LNCaP clone FGC (cell line): Measurements from ENCODE around the gene TCEA2.

Experiments used
- DNase-seq: peaks from one replicate; pipeline ENCODE4 v3.0.0-alpha.2; 2011; ENCODE audit warnings: low read depth
- H3K4me3 ChIP-seq: 2 replicates; pipeline ENCODE4 v1.5.1; 2011; ENCODE audit warnings: mild to moderate bottlenecking, low read depth, low read length, control low read depth
- CTCF ChIP-seq: IDR thresholded peaks from 2 replicates; pipeline ENCODE4 v1.5.1; 2012; ENCODE audit warnings: mild to moderate bottlenecking; ENCODE audit not compliant: control insufficient read depth, insufficient read depth; ENCODE audit errors: extremely low read depth

Gene TCEA2

DNA sequence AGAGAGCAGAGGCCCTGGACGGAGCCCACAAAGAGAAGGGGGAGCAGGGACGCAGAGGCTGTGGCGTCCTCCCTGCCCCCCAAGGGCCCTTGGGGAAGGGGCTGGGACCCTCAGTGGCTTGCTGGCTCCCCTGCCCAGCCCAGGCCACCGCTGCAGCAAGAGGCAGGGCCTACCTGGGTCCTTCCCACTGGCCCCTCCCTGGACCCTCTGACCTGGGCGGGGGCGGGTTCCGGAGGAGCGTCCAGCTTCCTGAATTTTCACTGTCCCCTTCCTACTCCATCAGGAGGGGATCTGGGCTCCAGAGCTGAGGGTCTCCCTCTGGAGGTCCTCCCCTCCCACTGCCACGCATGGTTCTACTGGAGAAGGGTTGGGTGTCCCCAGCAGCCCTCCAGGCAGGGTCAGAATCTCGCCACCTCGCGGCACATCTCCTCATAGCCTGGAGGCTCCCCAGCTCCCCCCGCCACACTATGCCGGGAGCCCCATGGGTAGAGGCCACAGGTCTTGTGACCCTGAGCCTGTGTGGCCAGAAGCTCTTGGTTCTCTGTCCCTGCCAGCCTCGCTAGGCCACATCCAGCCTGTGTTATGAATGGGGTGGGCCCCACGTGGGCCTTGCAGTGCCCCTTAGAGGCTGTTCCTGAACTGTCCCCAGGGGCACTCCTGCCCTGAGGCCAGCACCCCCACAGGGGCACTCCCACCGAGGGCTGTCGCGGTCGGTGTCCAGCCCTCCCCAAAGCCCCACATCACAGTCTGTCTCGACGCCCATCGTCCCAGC, 12.6 kb upstream of the TCEA2 start:
- no peak overlapping the region for H3K4me3 ChIP-seq
- TF ChIP-seq CTCF = no peak
- no peak for DNase-seq

GRCh38 chr20:64051033-64051452, 12.0 kb upstream of the TCEA2 start:
- TF ChIP-seq CTCF = no peak
- DNase-seq = no peak
- H3K4me3 ChIP-seq = no peak overlapping the region

- no peak for TF ChIP-seq CTCF
- DNase-seq = no peak
- no peak overlapping the region for H3K4me3 ChIP-seq
Measured at GRCh38 chr20:64051561-64052325, 11.3 kb upstream of the TCEA2 start.

DNA sequence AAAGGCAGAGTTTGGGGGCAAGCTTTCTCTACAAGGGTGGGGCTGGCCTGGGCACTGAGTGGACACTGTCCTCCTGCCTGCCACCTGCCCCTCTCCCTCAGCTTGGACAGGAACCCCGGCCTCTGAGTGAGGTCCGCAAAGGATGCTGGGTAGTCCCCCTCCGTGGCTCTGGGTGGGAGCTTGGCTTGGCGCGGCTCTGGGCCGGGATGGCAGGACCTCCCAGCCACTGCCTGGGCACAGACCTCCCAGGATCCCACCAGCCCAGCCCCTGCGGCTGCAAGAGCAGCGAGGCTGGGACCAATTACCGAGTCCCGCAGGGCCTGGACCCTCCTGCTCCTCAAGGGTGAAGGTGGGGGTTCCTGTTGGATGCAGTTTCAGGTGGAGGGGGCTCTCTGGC, 10.7 kb upstream of the TCEA2 start:
- no peak for DNase-seq
- no peak for TF ChIP-seq CTCF
- no peak overlapping the region for H3K4me3 ChIP-seq

GRCh38 chr20:64052987-64053840, 9.8 kb upstream of the TCEA2 start:
- no peak for TF ChIP-seq CTCF
- no peak overlapping the region for H3K4me3 ChIP-seq
- DNase-seq = no peak

DNA sequence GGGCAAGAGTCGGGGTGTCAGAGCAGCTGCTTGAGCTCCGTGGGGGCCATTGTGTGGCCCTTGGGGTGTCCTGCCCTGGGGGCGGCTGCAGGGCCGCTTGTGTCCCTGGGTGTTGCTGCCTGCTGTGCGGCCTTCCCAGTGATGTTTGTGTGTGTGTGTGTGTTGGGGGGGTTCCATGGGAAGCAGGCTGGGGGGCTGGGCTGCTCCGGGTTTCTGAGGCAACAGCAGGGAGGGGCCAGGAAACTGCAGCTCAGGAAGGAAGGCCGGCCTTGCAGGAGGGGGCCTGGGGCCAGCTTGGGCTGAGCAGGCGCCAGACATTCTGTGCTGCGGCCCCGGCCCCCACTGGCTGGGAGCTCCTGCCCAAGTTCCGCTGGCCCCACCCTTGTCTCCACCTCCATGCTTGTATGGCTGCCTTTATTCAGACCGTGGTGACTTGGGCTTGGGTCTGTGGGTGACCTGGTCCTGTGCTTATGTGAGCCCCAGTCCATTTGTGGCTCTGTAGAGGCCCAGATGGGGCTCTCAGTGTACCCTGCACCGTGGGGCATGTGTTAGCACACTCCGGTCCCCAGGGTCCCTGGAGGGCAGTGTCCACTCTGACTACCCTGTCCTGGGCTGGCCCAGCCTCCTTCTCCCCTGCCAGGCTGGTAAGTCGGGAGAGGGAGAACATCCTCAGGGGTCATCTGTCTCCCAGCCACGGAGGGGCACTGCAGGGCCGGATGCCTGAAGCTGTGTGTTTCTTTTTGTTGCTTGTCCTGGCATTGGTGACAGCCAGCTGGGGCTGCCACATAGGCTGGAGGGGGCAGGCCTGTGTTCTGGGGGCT, 8.9 kb upstream of the TCEA2 start:
- H3K4me3 ChIP-seq = no peak overlapping the region
- TF ChIP-seq CTCF = no peak
- no peak for DNase-seq
